Measurements from ENCODE around the gene RERG. TPM values are rescaled to one million over a fixed set of nuclear protein-coding genes. Genes with fewer than 3 reads are reported as not detected.

Gene RERG
- total and polyA plus RNA-seq, 2 experiments from 2014 or later: 1.1 to 1.5 TPM

GRCh38 chr12:15118955-15119354, 102.3 kb downstream of the RERG start (continued):
- TF ChIP-seq, protein P1, sequence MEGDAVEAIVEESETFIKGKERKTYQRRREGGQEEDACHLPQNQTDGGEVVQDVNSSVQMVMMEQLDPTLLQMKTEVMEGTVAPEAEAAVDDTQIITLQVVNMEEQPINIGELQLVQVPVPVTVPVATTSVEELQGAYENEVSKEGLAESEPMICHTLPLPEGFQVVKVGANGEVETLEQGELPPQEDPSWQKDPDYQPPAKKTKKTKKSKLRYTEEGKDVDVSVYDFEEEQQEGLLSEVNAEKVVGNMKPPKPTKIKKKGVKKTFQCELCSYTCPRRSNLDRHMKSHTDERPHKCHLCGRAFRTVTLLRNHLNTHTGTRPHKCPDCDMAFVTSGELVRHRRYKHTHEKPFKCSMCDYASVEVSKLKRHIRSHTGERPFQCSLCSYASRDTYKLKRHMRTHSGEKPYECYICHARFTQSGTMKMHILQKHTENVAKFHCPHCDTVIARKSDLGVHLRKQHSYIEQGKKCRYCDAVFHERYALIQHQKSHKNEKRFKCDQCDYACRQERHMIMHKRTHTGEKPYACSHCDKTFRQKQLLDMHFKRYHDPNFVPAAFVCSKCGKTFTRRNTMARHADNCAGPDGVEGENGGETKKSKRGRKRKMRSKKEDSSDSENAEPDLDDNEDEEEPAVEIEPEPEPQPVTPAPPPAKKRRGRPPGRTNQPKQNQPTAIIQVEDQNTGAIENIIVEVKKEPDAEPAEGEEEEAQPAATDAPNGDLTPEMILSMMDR (conservative IDR thresholded peaks at IDR 0.05; ENCODE audit: low read depth in 2 of 2): no peak
- TF ChIP-seq POLR2AphosphoS5 (IDR thresholded peaks at IDR 0.05; ENCODE audit: low read depth) (no peak), ZNF114 (CRISPR knock-in tag; IDR thresholded peaks at IDR 0.05) (no peak)

DNA sequence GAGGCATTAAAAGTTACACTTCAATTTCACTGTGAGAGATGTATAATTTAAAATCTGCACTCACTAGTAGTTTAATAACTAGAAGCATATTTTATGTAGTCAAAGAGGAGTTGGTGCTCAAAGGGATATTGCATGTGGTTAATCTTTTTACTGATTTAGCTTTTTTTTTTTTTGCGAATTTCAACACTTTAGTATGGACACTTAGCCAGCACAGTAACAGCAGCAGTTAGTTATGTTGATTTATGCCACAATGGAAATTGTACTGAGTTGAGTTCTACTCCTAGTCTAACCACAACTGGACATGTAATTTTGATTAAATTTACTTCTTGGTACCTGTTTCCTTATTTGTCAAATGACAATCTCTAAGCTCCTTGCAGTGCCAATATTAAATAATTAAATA, 104.2 kb downstream of the RERG start:
- Mint-ChIP-seq H3K9me3 (no peaks in the 10 kb centered on the region), H3K36me3 (ENCODE audit: low read depth) (no peaks in the 10 kb centered on the region), H3K4me3 (no peak overlapping the region), H3K27ac (no peak overlapping the region), H3K27me3 (ENCODE audit: insufficient read depth, low read depth, poor library complexity) (no peaks in the 10 kb centered on the region), H3K4me1 (no peaks in the 10 kb centered on the region)
- no peak overlapping the region for H2AFZ ChIP-seq
- H3K4me2 ChIP-seq: no peak overlapping the region
- no peak for ATAC-seq
- no peaks in the 10 kb centered on the region for H3K27me3 ChIP-seq (ENCODE audit: insufficient read depth)
- no peaks in the 10 kb centered on the region for H3K4me1 ChIP-seq (ENCODE audit: insufficient read depth)
- H3K79me2 ChIP-seq (replicated peaks; ENCODE audit: insufficient read depth): no peaks in the 10 kb centered on the region
- no peak overlapping the region for H3K27ac ChIP-seq (ENCODE audit: low read depth)
- no peaks in the 10 kb centered on the region for H4K20me1 ChIP-seq (replicated peaks; ENCODE audit: insufficient read depth)
- DNase-seq (ENCODE audit: low spot score): no peak
- H3F3A ChIP-seq (replicated peaks; ENCODE audit: low read depth): no peaks in the 10 kb centered on the region
- H3K36me3 ChIP-seq (ENCODE audit: insufficient read depth): no peaks in the 10 kb centered on the region
- no peaks in the 10 kb centered on the region for H3K9me2 ChIP-seq (ENCODE audit: insufficient read depth)
- H3K4me3 ChIP-seq: no peak overlapping the region
- TF ChIP-seq CREB1 (CRISPR knock-in tag; IDR thresholded peaks at IDR 0.05; ENCODE audit: low read depth) (no peak), EZH2 (IDR thresholded peaks at IDR 0.05; ENCODE audit: low read depth, unreplicated experiment) (no peak), EZH2phosphoT487 (IDR thresholded peaks at IDR 0.05; ENCODE audit: unreplicated experiment) (no peak), ZNF462 (CRISPR knock-in tag; IDR thresholded peaks at IDR 0.05) (no peak), REST (IDR thresholded peaks at IDR 0.05; ENCODE audit: unreplicated experiment) (no peak), ETS1 (IDR thresholded peaks at IDR 0.05) (no peak), NANOG (IDR thresholded peaks at IDR 0.05; ENCODE audit: borderline replicate concordance) (no peak), ZNF114 (CRISPR knock-in tag; IDR thresholded peaks at IDR 0.05) (no peak)
- TF ChIP-seq, protein P1 (conservative IDR thresholded peaks at IDR 0.05; ENCODE audit: low read depth in 2 of 2): no peak
